Heart left ventricle (tissue), 16 donors: ENCODE data around the gene ANKRD40. TPM values are rescaled to one million over a fixed set of nuclear protein-coding genes. Genes with fewer than 3 reads are reported as not detected.
A peak's percentile ranks its signal among the peaks of the same experiment; 100 is the strongest.

Source experiments
- ATAC-seq, 4 donors: fragments of 200-7000 bp; cut with Tn5 transposase; one replicate each; pipeline ENCODE4 v1.9.1; 2020 to 2022; ENCODE audit warnings: moderate library complexity in 4 of 4, mild to moderate bottlenecking in 3 of 4, moderate number of reproducible peaks in 1 of 4
- DNase-seq, 5 donors: peaks; one replicate each; pipeline ENCODE4 v3.0.0-alpha.2; 2020
- H3K27ac ChIP-seq, 12 donors: fragments of 200-600 bp; sonication (generic) in 4 of 12; one replicate each; pipeline versions ENCODE4 v1.5.0 to v1.8.0; 2016 to 2022; ENCODE audit warnings: mild to moderate bottlenecking in 2 of 12
- H3K27me3 ChIP-seq, 9 donors: fragments of 200-600 bp; sonication (generic) in 2 of 9; one replicate each; pipeline versions ENCODE4 v1.5.1 to v1.8.0; 2016 to 2022; ENCODE audit warnings: mild to moderate bottlenecking in 3 of 9
- H3K36me3 ChIP-seq, 9 donors: fragments of 200-600 bp; sonication (generic) in 2 of 9; one replicate each; pipeline versions ENCODE4 v1.5.0 to v1.8.0; 2018 to 2022; ENCODE audit warnings: mild to moderate bottlenecking in 2 of 9
- H3K4me1 ChIP-seq, 12 donors: fragments of 200-600 bp; sonication (generic) in 4 of 12; one replicate each; pipeline versions ENCODE4 v1.5.0 to v1.8.0; 2016 to 2022; ENCODE audit warnings: mild to moderate bottlenecking in 3 of 12
- H3K4me3 ChIP-seq, 12 donors: fragments of 200-600 bp; sonication (generic) in 4 of 12; one replicate each; pipeline versions ENCODE4 v1.5.0 to v1.8.0; 2017 to 2022; ENCODE audit warnings: mild to moderate bottlenecking in 9 of 12, moderate library complexity in 4 of 12
- H3K9me3 ChIP-seq, 12 donors: fragments of 200-600 bp; sonication (generic) in 4 of 12; one replicate each; pipeline versions ENCODE4 v1.5.0 to v1.8.0; 2016 to 2022; ENCODE audit warnings: mild to moderate bottlenecking in 1 of 12
- POLR2A ChIP-seq, 2 donors: fragments of 450-650 bp; IDR thresholded peaks; one replicate each; pipeline ENCODE4 v1.6.1; 2017; ENCODE audit warnings: antibody characterized with exemption in 2 of 2, mild to moderate bottlenecking in 2 of 2, moderate library complexity in 2 of 2
- WGBS, 4 donors: extraction: QIAGEN DNeasy Blood & Tissue Kit in 2 of 4; methylation state at CpG; one replicate each; pipeline versions ENCODE4 v1.1.5 to v1.1.7; 2013 to 2018; 5-methylcytosine and 5-hydroxymethylcytosine counted together
- intact Hi-C, 10 donors: fragments of 100-400 bp; cut with DNase I; formaldehyde crosslinking; loops; one replicate each; pipeline versions ENCODE4 v1.11.1 to v1.14.2; 2022
- polyA plus RNA-seq, 2 donors: library from polyadenylated mRNA; stranded (reverse); fragments of 200-250 nt; gene quantifications; one replicate each; pipeline ENCODE4 v1.2.3, GENCODE V29; 2013
- total RNA-seq, 9 donors: library from RNA; depleted of rRNA in 2 of 9; stranded (reverse); fragments of >200 nt in 2 of 9; fragmentation: NEBNext Ultra II Directional in 3 of 9; extraction: Animal tissue kit (Norgen Biotek cat#: 25700) in 3 of 9; gene quantifications; one replicate each; pipeline versions ENCODE4 v1.1.0 to v1.2.4, GENCODE V29; 2016 to 2023
- TF ChIP-seq, protein P1 (sequence below), 12 donors: fragments of 200-600 bp; sonication (generic) in 4 of 12; IDR thresholded peaks; one replicate each; pipeline versions ENCODE4 v1.5.0 to v1.8.0; 2018 to 2022; ENCODE audit warnings: antibody characterized with exemption in 12 of 12, mild to moderate bottlenecking in 5 of 12
- donor health status: ischemic (EF 13 %, LVEDD 7.1; RV severe dilation, severe dysfunction).
- donor health status: healthy with polysubstance abuse.
- donor health status: DM: no; HTN: yes; CAD: no.
- donor health status: DM: no; HTN: no; CAD: no.
- donor health status: ischemic (EF 25% LVEDD 6.9; RV normal size, moderate dysfunction).
- donor health status: ischemic (EF 25% LVEDD 5.7; RV mildly dilated, moderate dysfunction).
- donor health status: healthy.
- donor health status: DM: yes; HTN: yes; CAD: no.
- donor health status: ischemic (EF 35%, LVEDD 5.7; RV mildly dilated, moderate dysfunction).
- donor health status: nonischemic (EF 11% LVEDD 7.7; RV severe dilation, severe dysfunction).
- donor health status: DM: yes; HTN: yes; CAD: no.
- donor health status: PGD.
- donor health status: ischemic (EF 29% LVEDD 5.4; RV normal size, mild dysfunction).
- donor health status: nonischemic (EF 23%, LVEDD 6.1; RV moderate dilation, normal function).

Gene ANKRD40
- total and polyA plus RNA-seq, 11 donors = 22.2 to 55.4 (median 47.2) TPM

GRCh38 chr17:50675627-50676026 is 32.1 kb downstream of the ANKRD40 start:
- Histone ChIP-seq H3K36me3 (no peaks in the 10 kb centered on the region), H3K4me3 (no peak overlapping the region), H3K9me3 (no peaks in the 10 kb centered on the region), H3K27me3 (no peaks in the 10 kb centered on the region), H3K27ac (no peak overlapping the region), H3K4me1 (peaks cover 0 to 7% (median 0%) of the 10 kb centered on the region in 12 donors)
- TF ChIP-seq, protein P1, sequence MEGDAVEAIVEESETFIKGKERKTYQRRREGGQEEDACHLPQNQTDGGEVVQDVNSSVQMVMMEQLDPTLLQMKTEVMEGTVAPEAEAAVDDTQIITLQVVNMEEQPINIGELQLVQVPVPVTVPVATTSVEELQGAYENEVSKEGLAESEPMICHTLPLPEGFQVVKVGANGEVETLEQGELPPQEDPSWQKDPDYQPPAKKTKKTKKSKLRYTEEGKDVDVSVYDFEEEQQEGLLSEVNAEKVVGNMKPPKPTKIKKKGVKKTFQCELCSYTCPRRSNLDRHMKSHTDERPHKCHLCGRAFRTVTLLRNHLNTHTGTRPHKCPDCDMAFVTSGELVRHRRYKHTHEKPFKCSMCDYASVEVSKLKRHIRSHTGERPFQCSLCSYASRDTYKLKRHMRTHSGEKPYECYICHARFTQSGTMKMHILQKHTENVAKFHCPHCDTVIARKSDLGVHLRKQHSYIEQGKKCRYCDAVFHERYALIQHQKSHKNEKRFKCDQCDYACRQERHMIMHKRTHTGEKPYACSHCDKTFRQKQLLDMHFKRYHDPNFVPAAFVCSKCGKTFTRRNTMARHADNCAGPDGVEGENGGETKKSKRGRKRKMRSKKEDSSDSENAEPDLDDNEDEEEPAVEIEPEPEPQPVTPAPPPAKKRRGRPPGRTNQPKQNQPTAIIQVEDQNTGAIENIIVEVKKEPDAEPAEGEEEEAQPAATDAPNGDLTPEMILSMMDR (IDR thresholded peaks at IDR 0.05) = no peak
- no peak for TF ChIP-seq POLR2A (IDR thresholded peaks at IDR 0.05)
- no peak for DNase-seq
- intact Hi-C loops = loop anchor here in 5 of 10 donors (2.0 to 5.0 kb wide), 5 partner anchors 38 to 193 kb away; partner anchors contain the start of genes ABCC3 (in 2 of the 5) and SPATA20 (in 1 of the 5)
- peak in 2 of 4 donors; percentile 34 to 50 for ATAC-seq
- 82 to 91% (median 89%) methylated on average over 7 of the region's 7 CpGs for WGBS, 4 donors

DNA sequence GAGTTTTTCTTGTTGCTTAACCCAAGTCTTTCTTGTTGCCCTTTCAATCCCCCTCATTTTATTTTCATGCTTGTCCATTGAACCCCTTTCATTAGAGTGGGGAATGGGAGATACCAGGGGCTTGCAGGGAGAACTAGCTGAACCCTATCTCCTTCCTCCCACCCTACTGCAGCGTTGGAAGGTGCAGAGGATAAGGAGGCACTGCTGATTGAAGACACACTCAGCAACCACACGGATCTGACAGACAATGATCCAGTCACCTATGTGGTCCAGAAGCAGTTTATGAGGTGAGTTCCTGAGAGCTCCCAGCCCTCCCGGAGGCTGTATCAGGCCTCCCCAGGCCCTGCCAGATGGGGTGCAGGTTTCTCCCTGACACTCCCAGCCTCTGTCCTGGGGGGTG is 32.5 kb downstream of the ANKRD40 start:
- ATAC-seq = no peak
- WGBS, 4 donors = 56 to 83% (median 71%) methylated on average over 3 of the region's 3 CpGs
- Histone ChIP-seq H3K9me3 (no peaks in the 10 kb centered on the region), H3K27me3 (no peaks in the 10 kb centered on the region), H3K4me3 (no peak overlapping the region), H3K36me3 (no peaks in the 10 kb centered on the region), H3K27ac (no peak overlapping the region), H3K4me1 (peaks cover 0 to 7% (median 0%) of the 10 kb centered on the region in 12 donors)
- intact Hi-C loops = loop anchor here in 4 of 10 donors (5.0 kb wide), 4 partner anchors 38 to 193 kb away; partner anchors contain the start of genes ABCC3 (in 1 of the 4) and SPATA20 (in 1 of the 4)
- TF ChIP-seq, protein P1 (IDR thresholded peaks at IDR 0.05) = no peak
- TF ChIP-seq POLR2A (IDR thresholded peaks at IDR 0.05) = no peak
- DNase-seq = no peak

- intact Hi-C loops = no loop called here
- DNase-seq (peak in 4 of 5 donors; percentile 36 to 89 (median 55)), ATAC-seq (peak; percentile 91 to 97 (median 94))
- Histone ChIP-seq H3K27me3 (no peaks in the 10 kb centered on the region), H3K27ac (peak overlapping the region in 2 of 12 donors; percentile 16 to 68), H3K4me3 (no peak overlapping the region), H3K36me3 (no peaks in the 10 kb centered on the region), H3K4me1 (peaks cover 0 to 7% (median 0%) of the 10 kb centered on the region in 12 donors), H3K9me3 (no peaks in the 10 kb centered on the region)
- no peak for TF ChIP-seq POLR2A (IDR thresholded peaks at IDR 0.05)
- TF ChIP-seq, protein P1 (IDR thresholded peaks at IDR 0.05) = no peak
- 80 to 91% (median 83%) methylated on average over 15 to 20 of the region's 20 CpGs for WGBS, 4 donors
Measured at GRCh38 chr17:50672831-50673551, 34.7 kb downstream of the ANKRD40 start.

GRCh38 chr17:50672071-50672470 is 35.6 kb downstream of the ANKRD40 start:
- 95 to 98% (median 96%) methylated on average over 5 of the region's 5 CpGs for WGBS, 4 donors
- Histone ChIP-seq H3K36me3 (no peaks in the 10 kb centered on the region), H3K4me1 (peaks cover 0 to 7% (median 0%) of the 10 kb centered on the region in 12 donors), H3K4me3 (no peak overlapping the region), H3K27me3 (no peaks in the 10 kb centered on the region), H3K9me3 (no peaks in the 10 kb centered on the region), H3K27ac (no peak overlapping the region)
- TF ChIP-seq, protein P1 (IDR thresholded peaks at IDR 0.05) = no peak
- no peak for TF ChIP-seq POLR2A (IDR thresholded peaks at IDR 0.05)
- intact Hi-C loops = no loop called here
- DNase-seq (no peak), ATAC-seq (no peak)
